ENCODE measurements around the gene FAM204A.

- TF ChIP-seq CTCF (IDR thresholded peaks at IDR 0.05) = no peak
- no peak for TF ChIP-seq POLR2A (IDR thresholded peaks at IDR 0.05)
These were observed 32.3 kb upstream of the FAM204A start for GRCh38 chr10:118374404-118374803.

Measured in heart left ventricle (tissue), 13 donors.